Measurements from ENCODE around the gene ZNF12.

The ZNF12 gene

DNA sequence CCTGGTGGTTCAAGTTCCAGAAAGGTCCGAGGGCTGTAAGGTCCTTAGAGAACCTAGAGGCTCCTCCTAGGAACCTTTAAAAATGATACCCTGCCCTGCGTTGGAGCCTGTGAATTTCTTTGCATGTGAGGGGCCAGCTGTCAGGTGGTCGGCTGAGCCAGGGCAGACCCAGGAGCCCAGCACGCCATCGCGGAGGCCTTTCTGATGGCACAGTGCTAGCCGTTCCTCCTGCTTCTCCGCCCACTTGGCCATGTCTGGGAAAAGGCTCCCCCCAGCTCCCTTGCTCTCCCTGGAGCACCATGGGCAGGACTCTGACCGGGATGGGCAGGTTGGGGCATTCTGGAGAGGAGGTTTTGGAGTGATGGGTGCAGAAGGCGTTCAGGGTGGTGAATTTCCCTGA, 62.0 kb downstream of the ZNF12 start:
- no peaks in the 10 kb centered on the region for H3F3A ChIP-seq (ENCODE audit: insufficient read depth, low read length)
- H3K27ac ChIP-seq (ENCODE audit: low read depth, low read length, poor library complexity, severe bottlenecking) = no peak overlapping the region
- H2AFZ ChIP-seq (ENCODE audit: low read length) = no peak overlapping the region
- H3K9ac ChIP-seq (ENCODE audit: low read length) = no peak overlapping the region
- H3K9me2 ChIP-seq (ENCODE audit: low read depth, low read length) = no peaks in the 10 kb centered on the region
- no peak overlapping the region for H3K4me2 ChIP-seq (ENCODE audit: low read length)
- peaks cover 91% of the 10 kb centered on the region for H3K36me3 ChIP-seq (ENCODE audit: insufficient read depth, low read length)
- no peak for TF ChIP-seq EZH2 (IDR thresholded peaks at IDR 0.05; ENCODE audit: borderline replicate concordance, low read length)
- TF ChIP-seq, protein P1, sequence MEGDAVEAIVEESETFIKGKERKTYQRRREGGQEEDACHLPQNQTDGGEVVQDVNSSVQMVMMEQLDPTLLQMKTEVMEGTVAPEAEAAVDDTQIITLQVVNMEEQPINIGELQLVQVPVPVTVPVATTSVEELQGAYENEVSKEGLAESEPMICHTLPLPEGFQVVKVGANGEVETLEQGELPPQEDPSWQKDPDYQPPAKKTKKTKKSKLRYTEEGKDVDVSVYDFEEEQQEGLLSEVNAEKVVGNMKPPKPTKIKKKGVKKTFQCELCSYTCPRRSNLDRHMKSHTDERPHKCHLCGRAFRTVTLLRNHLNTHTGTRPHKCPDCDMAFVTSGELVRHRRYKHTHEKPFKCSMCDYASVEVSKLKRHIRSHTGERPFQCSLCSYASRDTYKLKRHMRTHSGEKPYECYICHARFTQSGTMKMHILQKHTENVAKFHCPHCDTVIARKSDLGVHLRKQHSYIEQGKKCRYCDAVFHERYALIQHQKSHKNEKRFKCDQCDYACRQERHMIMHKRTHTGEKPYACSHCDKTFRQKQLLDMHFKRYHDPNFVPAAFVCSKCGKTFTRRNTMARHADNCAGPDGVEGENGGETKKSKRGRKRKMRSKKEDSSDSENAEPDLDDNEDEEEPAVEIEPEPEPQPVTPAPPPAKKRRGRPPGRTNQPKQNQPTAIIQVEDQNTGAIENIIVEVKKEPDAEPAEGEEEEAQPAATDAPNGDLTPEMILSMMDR (IDR thresholded peaks at IDR 0.05; ENCODE audit: low read length) = no peak
- H3K9me3 ChIP-seq (ENCODE audit: low read length) = no peaks in the 10 kb centered on the region
- H3K4me3 ChIP-seq (ENCODE audit: low read depth, low read length, poor library complexity, severe bottlenecking) = no peak overlapping the region
- no peaks in the 10 kb centered on the region for H4K20me1 ChIP-seq (ENCODE audit: insufficient read depth, low read length)
- no peaks in the 10 kb centered on the region for H3K27me3 ChIP-seq (ENCODE audit: insufficient read depth, low read length)
- H3K4me1 ChIP-seq (ENCODE audit: insufficient read depth, low read length, severe bottlenecking) = no peaks in the 10 kb centered on the region
- no peaks in the 10 kb centered on the region for H3K79me2 ChIP-seq (ENCODE audit: insufficient read depth, low read length)

DNA sequence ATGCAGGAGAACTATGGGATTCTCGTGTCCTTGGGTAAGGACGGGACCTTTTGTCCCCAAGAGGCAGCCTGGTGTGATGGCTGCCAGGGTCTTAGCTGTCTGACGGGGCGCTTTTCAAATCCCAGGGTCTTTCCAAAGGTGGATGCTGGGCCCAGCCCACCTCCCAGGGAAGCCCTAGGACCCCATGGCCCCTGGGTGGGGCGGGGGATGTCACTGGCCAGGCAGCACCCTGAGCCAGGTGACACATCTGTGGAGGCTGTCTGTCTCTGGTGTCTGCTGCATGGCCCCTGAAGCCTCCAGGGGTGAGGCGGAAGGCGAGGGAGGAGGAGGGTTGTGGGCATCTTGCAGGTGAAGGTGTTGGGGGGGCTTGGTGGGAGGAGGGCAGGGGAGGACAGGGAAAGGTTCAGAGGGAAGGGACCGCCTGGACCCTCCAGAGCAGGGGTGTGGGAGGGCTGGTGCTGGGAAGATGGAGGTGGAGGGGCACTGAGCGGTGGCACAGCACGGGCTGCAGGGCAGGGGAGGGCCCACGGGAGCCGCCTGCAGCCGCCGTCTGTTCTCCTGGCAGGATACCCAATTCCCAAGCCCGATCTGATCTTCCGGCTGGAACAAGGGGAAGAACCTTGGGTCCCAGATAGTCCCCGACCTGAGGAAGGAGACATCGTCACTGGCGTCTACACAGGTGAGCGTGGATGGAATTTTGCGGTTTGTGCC, 62.7 kb downstream of the ZNF12 start:
- Histone ChIP-seq H3K4me3 (ENCODE audit: low read depth, low read length, poor library complexity, severe bottlenecking) (no peak overlapping the region), H3F3A (ENCODE audit: insufficient read depth, low read length) (no peaks in the 10 kb centered on the region), H3K27ac (ENCODE audit: low read depth, low read length, poor library complexity, severe bottlenecking) (no peak overlapping the region), H3K9me2 (ENCODE audit: low read depth, low read length) (no peaks in the 10 kb centered on the region), H3K9ac (ENCODE audit: low read length) (no peak overlapping the region), H2AFZ (ENCODE audit: low read length) (no peak overlapping the region), H4K20me1 (ENCODE audit: insufficient read depth, low read length) (no peaks in the 10 kb centered on the region), H3K4me2 (ENCODE audit: low read length) (no peak overlapping the region), H3K4me1 (ENCODE audit: insufficient read depth, low read length, severe bottlenecking) (no peaks in the 10 kb centered on the region), H3K36me3 (ENCODE audit: insufficient read depth, low read length) (peaks cover 91% of the 10 kb centered on the region), H3K9me3 (ENCODE audit: low read length) (no peaks in the 10 kb centered on the region), H3K79me2 (ENCODE audit: insufficient read depth, low read length) (no peaks in the 10 kb centered on the region), H3K27me3 (ENCODE audit: insufficient read depth, low read length) (no peaks in the 10 kb centered on the region)
- TF ChIP-seq EZH2 (IDR thresholded peaks at IDR 0.05; ENCODE audit: borderline replicate concordance, low read length) = no peak
- TF ChIP-seq, protein P1 (IDR thresholded peaks at IDR 0.05; ENCODE audit: low read length) = no peak

DNA sequence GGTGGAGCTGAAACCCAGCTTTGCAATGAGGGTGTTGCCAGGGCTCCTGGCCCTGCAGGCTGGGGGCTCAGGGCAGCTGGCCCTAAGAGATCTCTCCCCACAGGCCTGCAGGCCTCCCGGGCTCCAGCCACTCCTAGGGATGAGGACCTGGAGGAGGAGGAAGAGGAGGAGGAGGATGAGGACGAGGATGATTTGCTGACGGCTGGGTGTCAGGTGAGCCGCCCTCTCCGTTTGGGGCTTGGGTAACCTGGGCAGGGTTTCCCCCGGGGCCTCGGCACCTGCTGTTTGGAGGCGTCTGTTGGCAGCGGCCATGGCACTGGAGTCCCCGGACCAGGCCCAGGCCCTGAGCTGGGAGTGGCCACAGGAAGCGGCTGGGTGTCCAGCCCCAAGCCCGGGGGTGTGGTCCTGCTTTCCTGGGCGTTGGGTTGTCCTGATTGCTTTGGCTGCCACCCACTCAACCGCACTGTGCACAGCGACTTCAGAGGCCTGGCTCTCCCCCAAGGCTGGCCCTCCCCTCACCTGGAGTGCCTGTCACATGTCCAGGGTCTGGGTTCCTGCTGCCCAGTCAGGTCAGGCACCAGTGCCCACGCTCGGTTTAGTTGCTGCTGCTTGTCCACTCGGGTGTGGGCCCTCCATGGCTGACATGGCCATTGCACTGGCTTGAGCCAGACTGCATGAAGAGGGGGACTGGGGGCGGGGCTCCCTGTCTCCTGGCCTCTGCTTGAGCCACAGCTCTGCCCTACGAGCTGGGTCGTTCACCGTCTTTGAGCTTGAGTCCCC, 63.7 kb downstream of the ZNF12 start:
- Histone ChIP-seq H3K4me3 (ENCODE audit: low read depth, low read length, poor library complexity, severe bottlenecking) (no peak overlapping the region), H4K20me1 (ENCODE audit: insufficient read depth, low read length) (no peaks in the 10 kb centered on the region), H3K4me2 (ENCODE audit: low read length) (no peak overlapping the region), H3F3A (ENCODE audit: insufficient read depth, low read length) (no peaks in the 10 kb centered on the region), H3K9ac (ENCODE audit: low read length) (no peak overlapping the region), H3K9me2 (ENCODE audit: low read depth, low read length) (no peaks in the 10 kb centered on the region), H3K36me3 (ENCODE audit: insufficient read depth, low read length) (peaks cover 85% of the 10 kb centered on the region), H3K9me3 (ENCODE audit: low read length) (no peaks in the 10 kb centered on the region), H2AFZ (ENCODE audit: low read length) (no peak overlapping the region), H3K27ac (ENCODE audit: low read depth, low read length, poor library complexity, severe bottlenecking) (no peak overlapping the region), H3K27me3 (ENCODE audit: insufficient read depth, low read length) (no peaks in the 10 kb centered on the region), H3K4me1 (ENCODE audit: insufficient read depth, low read length, severe bottlenecking) (peaks cover 8% of the 10 kb centered on the region), H3K79me2 (ENCODE audit: insufficient read depth, low read length) (no peaks in the 10 kb centered on the region)
- TF ChIP-seq, protein P1 (IDR thresholded peaks at IDR 0.05; ENCODE audit: low read length) = no peak
- TF ChIP-seq EZH2 (IDR thresholded peaks at IDR 0.05; ENCODE audit: borderline replicate concordance, low read length) = no peak

All from OCI-LY1 (cell line).